ENCODE data around the gene SFTPD. TPM values are rescaled to one million over a fixed set of nuclear protein-coding genes. Genes with fewer than 3 reads are reported as not detected.

SFTPD gene
- total and polyA plus RNA-seq, 2 of the 8 experiments (the other 6 are each of a cell fraction or from before 2014, with no cell fraction given), result 0.21 to 0.54 TPM

- TF ChIP-seq KDM5A (IDR thresholded peaks at IDR 0.05; ENCODE audit: low read length) (no peak), KDM4A (IDR thresholded peaks at IDR 0.05; ENCODE audit: low read depth, low read length, severe bottlenecking) (no peak), RFX5 (IDR thresholded peaks at IDR 0.05; ENCODE audit: borderline replicate concordance, low read depth, low read length) (no peak), ZNF274 (IDR thresholded peaks at IDR 0.05; ENCODE audit: borderline replicate concordance, extremely low read depth, low read length) (no peak), RXRA (IDR thresholded peaks at IDR 0.05; ENCODE audit: insufficient read depth, low read depth, low read length) (no peak), JUN (IDR thresholded peaks at IDR 0.05; ENCODE audit: low read depth, low read length) (no peak), BCL11A (IDR thresholded peaks at IDR 0.05; ENCODE audit: low read depth in 2 of 2, low read length in 2 of 2) (no peak), CHD1 (IDR thresholded peaks at IDR 0.05; ENCODE audit: low read depth, low read length) (no peak), EP300 (IDR thresholded peaks at IDR 0.05; ENCODE audit: borderline replicate concordance in 1 of 2, low read depth in 2 of 2, low read length in 2 of 2) (no peak), SIN3A (conservative IDR thresholded peaks at IDR 0.05 in 1 of 2, IDR thresholded peaks at IDR 0.05 in 1 of 2; ENCODE audit: low read depth in 1 of 2, low read length in 2 of 2) (no peak)
Measured at GRCh38 chr10:79936625-79937615, 12.0 kb downstream of the SFTPD start (continued).
